A673 (cell line): ENCODE results near the gene TDP1. TPM values are rescaled to one million over a fixed set of nuclear protein-coding genes. Genes with fewer than 3 reads are reported as not detected.

Experiments used
- BruUV-seq: library from RNA; stranded (reverse); fragments of 400-500 nt; replicated peaks from 2 replicates; lab custom pipeline; 2021; lab: Mats Ljungman, UMichigan
- CTCF ChIA-PET: fragments of 300-600 bp; sonication (Branson Sonifier 250); formaldehyde crosslinking; loops from one replicate; lab custom pipeline; 2022; ENCODE audit warnings: antibody characterized with exemption; lab: Charles Lee
- POLR2A ChIA-PET: fragments of 300-600 bp; sonication (Branson Sonifier 250); formaldehyde crosslinking; loops from one replicate; lab custom pipeline; 2022; ENCODE audit warnings: antibody characterized with exemption; ENCODE audit not compliant: low non-redundant PET; lab: Charles Lee
- DNase-seq: peaks from one replicate; pipeline ENCODE4 v3.0.0-alpha.2; 2015; ENCODE audit warnings: low spot score
- H3K27ac ChIP-seq: fragments of 200-600 bp; sonication (generic); 2 replicates; pipeline ENCODE4 v1.5.1; 2016; ENCODE audit warnings: mixed run types, low read depth, mild to moderate bottlenecking, mixed read lengths, antibody characterized with exemption, low read length; ENCODE audit not compliant: poor library complexity, severe bottlenecking
- H3K27me3 ChIP-seq: fragments of 200-600 bp; sonication (generic); replicated peaks from 2 replicates; pipeline ENCODE4 v1.6.1; 2017; ENCODE audit warnings: mixed run types, low read depth, mild to moderate bottlenecking, mixed read lengths, antibody characterized with exemption, low read length; ENCODE audit not compliant: insufficient read depth, poor library complexity
- H3K36me3 ChIP-seq: fragments of 200-600 bp; sonication (generic); 2 replicates; pipeline ENCODE4 v1.6.1; 2016; ENCODE audit warnings: mixed run types, mild to moderate bottlenecking, mixed read lengths, antibody characterized with exemption, low read length; ENCODE audit not compliant: insufficient read depth, poor library complexity, severe bottlenecking
- H3K4me1 ChIP-seq: fragments of 200-600 bp; sonication (generic); 2 replicates; pipeline ENCODE4 v1.6.1; 2017; ENCODE audit warnings: mixed run types, mild to moderate bottlenecking, mixed read lengths, antibody characterized with exemption, low read length; ENCODE audit not compliant: insufficient read depth, poor library complexity, severe bottlenecking
- H3K4me3 ChIP-seq: fragments of 200-600 bp; sonication (generic); 2 replicates; pipeline ENCODE4 v1.5.1; 2016; ENCODE audit warnings: low read depth, mixed run types, mild to moderate bottlenecking, mixed read lengths, low read length; ENCODE audit not compliant: poor library complexity, severe bottlenecking
- H3K9me3 ChIP-seq: fragments of 200-600 bp; sonication (generic); 2 replicates; pipeline ENCODE4 v1.6.1; 2016; ENCODE audit warnings: mixed run types, low read depth, mild to moderate bottlenecking, mixed read lengths, antibody characterized with exemption, low read length; ENCODE audit not compliant: poor library complexity, severe bottlenecking
- EZH2 ChIP-seq: fragments of 200-600 bp; sonication (generic); IDR thresholded peaks from 2 replicates; pipeline ENCODE4 v1.6.1; 2017; ENCODE audit warnings: borderline replicate concordance, low read depth, mild to moderate bottlenecking, mixed read lengths, antibody characterized with exemption, low read length; ENCODE audit not compliant: poor library complexity, severe bottlenecking
- intact Hi-C: fragments of 100-400 bp; cut with micrococcal nuclease; formaldehyde crosslinking; loops from one replicate; pipeline ENCODE4 v1.10.0; 2022; ENCODE audit not compliant: unreplicated experiment
- total RNA-seq: library from RNA; stranded (reverse); gene quantifications from 2 replicates; pipeline ENCODE4 v1.2.3, GENCODE V29; 2021
- TF ChIP-seq, protein P1 (sequence below): fragments of 300-800, 200-600 bp; sonication (generic); conservative IDR thresholded peaks from 2 replicates; pipeline ENCODE4 v1.5.1; 2017; ENCODE audit warnings: low read depth, mild to moderate bottlenecking, antibody characterized with exemption, low read length, moderate library complexity, mixed read lengths

TDP1 gene
- total RNA-seq, 1 experiment from 2014 or later = 45.6 TPM

GRCh38 chr14:90003526-90004307 is 48.0 kb downstream of the TDP1 start:
- Histone ChIP-seq H3K9me3 (no peaks in the 10 kb centered on the region), H3K27me3 (no peaks in the 10 kb centered on the region), H3K4me1 (no peaks in the 10 kb centered on the region), H3K27ac (no peak overlapping the region), H3K36me3 (peaks cover 3% of the 10 kb centered on the region), H3K4me3 (no peak overlapping the region)
- no TSS peak for BruUV-seq
- no peak for TF ChIP-seq EZH2
- TF ChIP-seq, protein P1, sequence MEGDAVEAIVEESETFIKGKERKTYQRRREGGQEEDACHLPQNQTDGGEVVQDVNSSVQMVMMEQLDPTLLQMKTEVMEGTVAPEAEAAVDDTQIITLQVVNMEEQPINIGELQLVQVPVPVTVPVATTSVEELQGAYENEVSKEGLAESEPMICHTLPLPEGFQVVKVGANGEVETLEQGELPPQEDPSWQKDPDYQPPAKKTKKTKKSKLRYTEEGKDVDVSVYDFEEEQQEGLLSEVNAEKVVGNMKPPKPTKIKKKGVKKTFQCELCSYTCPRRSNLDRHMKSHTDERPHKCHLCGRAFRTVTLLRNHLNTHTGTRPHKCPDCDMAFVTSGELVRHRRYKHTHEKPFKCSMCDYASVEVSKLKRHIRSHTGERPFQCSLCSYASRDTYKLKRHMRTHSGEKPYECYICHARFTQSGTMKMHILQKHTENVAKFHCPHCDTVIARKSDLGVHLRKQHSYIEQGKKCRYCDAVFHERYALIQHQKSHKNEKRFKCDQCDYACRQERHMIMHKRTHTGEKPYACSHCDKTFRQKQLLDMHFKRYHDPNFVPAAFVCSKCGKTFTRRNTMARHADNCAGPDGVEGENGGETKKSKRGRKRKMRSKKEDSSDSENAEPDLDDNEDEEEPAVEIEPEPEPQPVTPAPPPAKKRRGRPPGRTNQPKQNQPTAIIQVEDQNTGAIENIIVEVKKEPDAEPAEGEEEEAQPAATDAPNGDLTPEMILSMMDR = no peak
- DNase-seq = no peak
- POLR2A ChIA-PET = no interaction called here
- CTCF ChIA-PET = no interaction called here
- intact Hi-C loops = no loop called here

- Histone ChIP-seq H3K27ac (no peak overlapping the region), H3K9me3 (no peaks in the 10 kb centered on the region), H3K4me1 (no peaks in the 10 kb centered on the region), H3K4me3 (no peak overlapping the region), H3K36me3 (peaks cover 3% of the 10 kb centered on the region), H3K27me3 (no peaks in the 10 kb centered on the region)
- no TSS peak for BruUV-seq
- TF ChIP-seq, protein P1 = no peak
- TF ChIP-seq EZH2 = no peak
- no peak for DNase-seq
- intact Hi-C loops = no loop called here
- ChIA-PET CTCF (no interaction called here), POLR2A (no interaction called here)
Measured at GRCh38 chr14:90005441-90005840, 49.7 kb downstream of the TDP1 start.

DNA sequence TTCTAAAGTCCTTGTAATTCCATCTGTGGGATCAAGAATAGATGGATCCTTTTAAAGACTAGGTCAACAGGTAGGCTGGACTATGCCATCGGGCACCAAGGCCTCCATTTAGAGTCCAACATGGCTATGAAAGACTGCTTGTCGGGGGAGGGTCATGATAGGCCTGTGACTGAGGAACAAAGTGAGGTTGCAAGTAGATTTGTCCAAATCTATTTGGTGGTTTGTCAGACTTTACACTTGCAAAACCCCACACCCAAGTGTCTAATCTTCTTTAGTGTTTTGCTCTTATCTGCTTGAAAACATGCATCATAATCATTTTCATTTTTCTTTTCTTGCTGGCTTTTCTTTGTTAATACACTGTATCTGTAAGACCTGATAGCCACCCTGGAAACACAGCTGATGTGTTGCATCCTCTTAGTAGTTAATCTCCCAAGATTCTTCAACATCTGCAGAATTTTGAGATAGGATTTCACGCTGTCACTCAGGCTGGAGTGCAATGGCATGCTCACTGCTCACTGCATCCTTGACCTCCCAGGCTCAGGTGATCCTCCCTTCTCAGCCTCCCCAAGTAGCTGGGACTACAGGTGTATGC is 50.3 kb downstream of the TDP1 start:
- TF ChIP-seq EZH2 = no peak
- TF ChIP-seq, protein P1 = no peak
- Histone ChIP-seq H3K4me3 (no peak overlapping the region), H3K36me3 (peaks cover 3% of the 10 kb centered on the region), H3K27ac (no peak overlapping the region), H3K4me1 (no peaks in the 10 kb centered on the region), H3K27me3 (no peaks in the 10 kb centered on the region), H3K9me3 (no peaks in the 10 kb centered on the region)
- POLR2A ChIA-PET = no interaction called here
- intact Hi-C loops = no loop called here
- DNase-seq = no peak
- CTCF ChIA-PET = no interaction called here
- no TSS peak for BruUV-seq
